CD14-positive monocyte (primary cell): ENCODE results near the gene CIPC. TPM values are rescaled to one million over a fixed set of nuclear protein-coding genes. Genes with fewer than 3 reads are reported as not detected.

Experiments
- DNase-seq, 3 donors: peaks; one replicate each; pipeline ENCODE4 v3.0.0-alpha.2; 2011 to 2022
- H2AFZ ChIP-seq: 2 replicates; pipeline ENCODE4 v1.6.0; 2012; ENCODE audit warnings: mild to moderate bottlenecking, low read depth, low read length, inconsistent platforms; ENCODE audit not compliant: insufficient read depth, poor library complexity, severe bottlenecking
- H3K27ac ChIP-seq, 2 donors: 1 replicate in 1 of 2; 2 replicates in 1 of 2; pipeline ENCODE4 v1.5.1; 2012 to 2013; ENCODE audit warnings: low read length in 2 of 2, control low read depth in 1 of 2, inconsistent platforms in 1 of 2, low read depth in 1 of 2, mild to moderate bottlenecking in 1 of 2
- H3K27me3 ChIP-seq, 2 donors: one replicate each; pipeline versions ENCODE4 v1.6.0 to v1.6.1; 2011 to 2013; ENCODE audit warnings: low read length in 2 of 2; ENCODE audit not compliant: control insufficient read depth in 2 of 2, insufficient read depth in 2 of 2
- H3K36me3 ChIP-seq, 2 donors: replicated peaks in 1 of 2; 1 replicate in 1 of 2; 2 replicates in 1 of 2; pipeline versions ENCODE4 v1.5.1 to v1.6.1; 2012 to 2013; ENCODE audit warnings: low read length in 2 of 2, control low read depth in 1 of 2, inconsistent platforms in 1 of 2, mild to moderate bottlenecking in 1 of 2; ENCODE audit not compliant: insufficient read depth in 2 of 2, control insufficient read depth in 1 of 2
- H3K4me1 ChIP-seq, 2 donors: 1 replicate in 1 of 2; 2 replicates in 1 of 2; pipeline versions ENCODE4 v1.5.1 to v1.6.1; 2012 to 2013; ENCODE audit warnings: low read length in 2 of 2, control low read depth in 1 of 2, inconsistent platforms in 1 of 2, mild to moderate bottlenecking in 1 of 2, moderate library complexity in 1 of 2; ENCODE audit not compliant: insufficient read depth in 2 of 2, control insufficient read depth in 1 of 2
- H3K4me2 ChIP-seq: replicated peaks from 2 replicates; pipeline ENCODE3; 2012; ENCODE audit warnings: low read length, moderate library complexity, mild to moderate bottlenecking; ENCODE audit not compliant: poor library complexity, severe bottlenecking; ENCODE audit errors: extremely low read depth
- H3K4me3 ChIP-seq, 3 experiments: fragments of 200-600 bp in 1 of 3; sonication (generic) in 1 of 3; replicated peaks in 1 of 3; 1 replicate in 2 of 3; 2 replicates in 1 of 3; pipeline ENCODE4 v1.5.1; 2011 to 2013; ENCODE audit warnings: low read length in 3 of 3, mild to moderate bottlenecking in 3 of 3, control low read depth in 2 of 3, low read depth in 2 of 3, inconsistent platforms in 1 of 3, moderate library complexity in 1 of 3
- H3K79me2 ChIP-seq: 2 replicates; pipeline ENCODE4 v1.6.0; 2012; ENCODE audit warnings: mild to moderate bottlenecking, control low read depth, inconsistent platforms, low read length, moderate library complexity; ENCODE audit not compliant: insufficient read depth
- H3K9ac ChIP-seq: 2 replicates; pipeline ENCODE4 v1.6.0; 2017; ENCODE audit warnings: low read length, mild to moderate bottlenecking; ENCODE audit not compliant: insufficient read depth, poor library complexity, severe bottlenecking
- H3K9me3 ChIP-seq, 2 donors: replicated peaks in 1 of 2; 1 replicate in 1 of 2; 2 replicates in 1 of 2; pipeline versions ENCODE4 v1.5.1 to v1.6.1; 2012 to 2013; ENCODE audit warnings: low read length in 2 of 2, control low read depth in 1 of 2; ENCODE audit not compliant: control insufficient read depth in 1 of 2, insufficient read depth in 1 of 2
- H4K20me1 ChIP-seq: 2 replicates; pipeline ENCODE4 v1.6.0; 2012; ENCODE audit warnings: mild to moderate bottlenecking, low read length, control low read depth, moderate library complexity; ENCODE audit not compliant: insufficient read depth
- H3K27ac Mint-ChIP-seq, 7 donors: one replicate each; pipeline ENCODE4 v1.8.0; 2020; ENCODE audit warnings: mild to moderate bottlenecking in 7 of 7, mixed read lengths in 7 of 7, moderate library complexity in 6 of 7, inconsistent platforms in 2 of 7
- H3K27me3 Mint-ChIP-seq, 3 donors: one replicate each; pipeline ENCODE4 v1.8.0; 2021 to 2022; ENCODE audit warnings: low read depth in 3 of 3, mild to moderate bottlenecking in 3 of 3, mixed read lengths in 3 of 3, moderate library complexity in 3 of 3, inconsistent platforms in 1 of 3
- H3K36me3 Mint-ChIP-seq, 2 donors: one replicate each; pipeline ENCODE4 v1.8.0; 2020; ENCODE audit warnings: mixed read lengths in 2 of 2, inconsistent platforms in 1 of 2, mild to moderate bottlenecking in 1 of 2
- H3K4me1 Mint-ChIP-seq: one replicate; pipeline ENCODE4 v1.8.0; 2020; ENCODE audit warnings: mild to moderate bottlenecking, mixed read lengths
- H3K4me3 Mint-ChIP-seq, 2 donors: one replicate each; pipeline ENCODE4 v1.8.0; 2020; ENCODE audit warnings: mild to moderate bottlenecking in 2 of 2, mixed read lengths in 2 of 2, moderate library complexity in 1 of 2
- H3K9me3 Mint-ChIP-seq, 7 donors: one replicate each; pipeline ENCODE4 v1.8.0; 2020 to 2022; ENCODE audit warnings: mixed read lengths in 7 of 7, mild to moderate bottlenecking in 6 of 7, moderate library complexity in 6 of 7, inconsistent platforms in 2 of 7
- WGBS: methylation state at CpG from one replicate; pipeline ENCODE4 v1.1.5; 2013; ENCODE audit warnings: missing lambda C conversion rate; ENCODE audit not compliant: insufficient coverage; 5-methylcytosine and 5-hydroxymethylcytosine counted together
- intact Hi-C, 2 donors: fragments of 100-400 bp; cut with micrococcal nuclease; formaldehyde crosslinking; loops; one replicate each; pipeline versions ENCODE4 v1.15.0 to v1.15.1; 2023
- polyA plus RNA-seq, 3 donors: library from polyadenylated mRNA; depleted of rRNA in 1 of 3; unstranded in 2 of 3; stranded (reverse) in 1 of 3; fragments of 300-500 nt in 2 of 3; fragments of >200 nt in 1 of 3; fragmentation: Illumina TruSeq in 2 of 3; gene quantifications; 1 replicate in 2 of 3; 2 replicates in 1 of 3; pipeline ENCODE4 v1.2.3, GENCODE V29; 2012 to 2021
- TF ChIP-seq, protein P1 (sequence below): fragments of 200-600 bp; IDR thresholded peaks from one replicate; pipeline ENCODE4 v1.8.0; 2022; ENCODE audit warnings: antibody characterized with exemption, mild to moderate bottlenecking

The CIPC gene
- polyA plus RNA-seq, 3 donors, result 4.4 to 11.2 (median 7.0) TPM

DNA sequence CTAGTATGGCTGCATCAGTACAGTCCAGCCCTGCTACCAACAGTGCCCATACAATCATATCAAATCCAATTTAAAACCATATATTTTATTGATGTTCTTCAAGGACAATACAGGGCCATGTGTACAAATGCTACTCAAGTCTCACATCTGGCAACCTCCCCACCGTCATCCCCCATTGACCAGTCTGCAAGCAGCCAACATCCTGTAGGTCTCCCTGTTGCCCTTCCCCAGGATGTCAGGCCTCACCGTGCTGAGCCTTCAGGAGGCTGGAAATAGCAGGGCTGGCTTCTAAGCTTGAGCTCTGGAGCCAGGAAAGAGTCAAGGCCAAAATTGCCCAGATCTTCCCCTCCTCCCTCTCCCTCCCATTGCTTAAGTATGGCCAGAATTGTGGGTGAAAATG, 33.1 kb downstream of the CIPC start:
- Histone ChIP-seq H3K9ac (no peak overlapping the region), H3K36me3 (no peaks in the 10 kb centered on the region), H3K9me3 (no peaks in the 10 kb centered on the region), H4K20me1 (no peaks in the 10 kb centered on the region), H3K4me3 (no peak overlapping the region), H3K4me1 (no peaks in the 10 kb centered on the region), H2AFZ (no peak overlapping the region), H3K27me3 (peaks cover 8 to 45% of the 10 kb centered on the region in 2 donors), H3K27ac (no peak overlapping the region), H3K4me2 (no peak overlapping the region), H3K79me2 (no peaks in the 10 kb centered on the region)
- Mint-ChIP-seq H3K36me3 (no peaks in the 10 kb centered on the region), H3K27ac (no peak overlapping the region), H3K4me3 (peak overlapping the region in 1 of 2 donors; percentile 6), H3K9me3 (peaks cover 0 to 6% (median 0%) of the 10 kb centered on the region in 7 donors), H3K4me1 (peaks cover 2% of the 10 kb centered on the region), H3K27me3 (peaks cover 54 to 56% (median 55%) of the 10 kb centered on the region in 3 donors)
- TF ChIP-seq, protein P1, sequence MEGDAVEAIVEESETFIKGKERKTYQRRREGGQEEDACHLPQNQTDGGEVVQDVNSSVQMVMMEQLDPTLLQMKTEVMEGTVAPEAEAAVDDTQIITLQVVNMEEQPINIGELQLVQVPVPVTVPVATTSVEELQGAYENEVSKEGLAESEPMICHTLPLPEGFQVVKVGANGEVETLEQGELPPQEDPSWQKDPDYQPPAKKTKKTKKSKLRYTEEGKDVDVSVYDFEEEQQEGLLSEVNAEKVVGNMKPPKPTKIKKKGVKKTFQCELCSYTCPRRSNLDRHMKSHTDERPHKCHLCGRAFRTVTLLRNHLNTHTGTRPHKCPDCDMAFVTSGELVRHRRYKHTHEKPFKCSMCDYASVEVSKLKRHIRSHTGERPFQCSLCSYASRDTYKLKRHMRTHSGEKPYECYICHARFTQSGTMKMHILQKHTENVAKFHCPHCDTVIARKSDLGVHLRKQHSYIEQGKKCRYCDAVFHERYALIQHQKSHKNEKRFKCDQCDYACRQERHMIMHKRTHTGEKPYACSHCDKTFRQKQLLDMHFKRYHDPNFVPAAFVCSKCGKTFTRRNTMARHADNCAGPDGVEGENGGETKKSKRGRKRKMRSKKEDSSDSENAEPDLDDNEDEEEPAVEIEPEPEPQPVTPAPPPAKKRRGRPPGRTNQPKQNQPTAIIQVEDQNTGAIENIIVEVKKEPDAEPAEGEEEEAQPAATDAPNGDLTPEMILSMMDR, result no peak
- 100% methylated on average over 2 of the region's 2 CpGs for WGBS
- intact Hi-C loops, result no loop called here
- no peak for DNase-seq

DNA sequence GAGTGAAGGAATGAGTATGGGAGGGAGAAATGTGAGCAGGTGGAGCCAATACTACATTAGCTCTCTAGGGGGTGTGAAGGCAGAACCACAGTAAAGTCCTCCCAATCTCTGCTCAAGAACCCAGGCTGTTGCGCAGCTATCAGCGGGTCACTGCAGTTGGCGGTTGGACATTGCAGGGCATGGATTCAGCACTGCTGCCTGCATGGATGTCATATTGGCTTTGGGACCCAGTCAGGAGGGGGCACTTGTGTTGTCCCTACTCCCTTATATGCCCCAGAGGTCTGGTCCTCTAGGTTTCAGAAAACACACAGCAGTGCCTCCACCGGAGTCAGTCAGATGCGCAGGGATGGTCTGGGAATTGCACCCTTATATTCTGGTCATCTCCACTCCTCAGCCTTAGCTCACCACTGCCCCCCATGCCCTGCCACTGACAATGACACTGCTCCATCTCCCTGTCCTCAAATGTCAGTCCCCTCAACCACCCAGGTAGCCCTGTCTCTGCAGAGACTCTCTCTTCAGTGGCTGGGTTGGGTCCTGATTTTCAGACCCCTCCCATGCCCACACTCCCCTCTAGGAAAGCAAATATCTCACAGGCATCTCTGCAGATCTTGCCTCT, 33.9 kb downstream of the CIPC start:
- Histone ChIP-seq H2AFZ (no peak overlapping the region), H3K4me1 (no peaks in the 10 kb centered on the region), H3K27me3 (peaks cover 8 to 39% of the 10 kb centered on the region in 2 donors), H3K36me3 (no peaks in the 10 kb centered on the region), H4K20me1 (no peaks in the 10 kb centered on the region), H3K9ac (no peak overlapping the region), H3K4me2 (no peak overlapping the region), H3K79me2 (no peaks in the 10 kb centered on the region), H3K9me3 (no peaks in the 10 kb centered on the region), H3K4me3 (no peak overlapping the region), H3K27ac (no peak overlapping the region)
- H3K9me3 Mint-ChIP-seq, result peaks cover 0 to 6% (median 0%) of the 10 kb centered on the region in 7 donors
- peaks cover 2% of the 10 kb centered on the region for H3K4me1 Mint-ChIP-seq
- peak overlapping the region in 2 of 7 donors; percentile 8 to 23 for H3K27ac Mint-ChIP-seq
- 83% methylated on average over 3 of the region's 5 CpGs for WGBS
- TF ChIP-seq, protein P1, result no peak
- H3K36me3 Mint-ChIP-seq, result no peaks in the 10 kb centered on the region
- no peak for DNase-seq
- intact Hi-C loops, result no loop called here
- H3K27me3 Mint-ChIP-seq, result peaks cover 53 to 57% (median 55%) of the 10 kb centered on the region in 3 donors
- H3K4me3 Mint-ChIP-seq, result no peak overlapping the region
